SU-DHL-6 (cell line): ENCODE measurements around the gene PEX7.

Source experiments
- EZH2phosphoT487 ChIP-seq: fragments of 200-600 bp; sonication (generic), shearing (Covaris generic); conservative IDR thresholded peaks from 2 replicates; pipeline ENCODE4 v1.6.1; 2018; ENCODE audit warnings: mild to moderate bottlenecking, antibody characterized with exemption, low read length, moderate library complexity, mixed read lengths
- TF ChIP-seq, protein P1 (sequence below): fragments of 200-600 bp; sonication (generic); IDR thresholded peaks from one replicate; pipeline ENCODE4 v1.5.1; 2017; ENCODE audit warnings: antibody characterized with exemption, mild to moderate bottlenecking, low read length, moderate library complexity; ENCODE audit not compliant: insufficient read depth, poor library complexity, severe bottlenecking

DNA sequence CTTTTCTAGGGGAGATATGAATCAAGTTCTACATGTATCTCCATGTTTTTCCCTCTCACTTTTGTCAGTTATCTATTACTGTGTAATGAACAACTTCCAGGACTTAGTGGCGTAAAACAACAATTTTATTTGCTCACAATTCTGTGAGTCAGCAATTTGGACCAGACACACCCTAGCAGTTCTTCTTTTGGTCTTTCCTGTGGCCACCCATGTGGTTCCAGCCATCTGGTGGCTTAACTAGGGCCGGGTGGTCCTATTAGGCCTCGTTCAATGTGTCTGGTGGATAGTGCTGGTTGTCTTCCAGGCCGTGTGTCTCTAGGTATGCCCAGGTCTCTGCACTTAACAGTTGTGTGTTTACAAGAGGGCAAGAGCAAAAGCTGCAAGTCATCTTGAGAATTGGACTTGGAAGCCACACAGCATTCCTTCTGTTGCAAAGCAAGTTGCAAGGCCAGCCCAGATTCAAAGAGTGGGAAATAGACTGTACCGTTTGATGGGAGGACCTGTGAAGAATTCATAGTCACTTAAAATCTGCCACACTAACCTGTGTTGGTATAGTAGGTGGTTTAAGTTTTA lies 78.9 kb downstream of the PEX7 start:
- TF ChIP-seq, protein P1, sequence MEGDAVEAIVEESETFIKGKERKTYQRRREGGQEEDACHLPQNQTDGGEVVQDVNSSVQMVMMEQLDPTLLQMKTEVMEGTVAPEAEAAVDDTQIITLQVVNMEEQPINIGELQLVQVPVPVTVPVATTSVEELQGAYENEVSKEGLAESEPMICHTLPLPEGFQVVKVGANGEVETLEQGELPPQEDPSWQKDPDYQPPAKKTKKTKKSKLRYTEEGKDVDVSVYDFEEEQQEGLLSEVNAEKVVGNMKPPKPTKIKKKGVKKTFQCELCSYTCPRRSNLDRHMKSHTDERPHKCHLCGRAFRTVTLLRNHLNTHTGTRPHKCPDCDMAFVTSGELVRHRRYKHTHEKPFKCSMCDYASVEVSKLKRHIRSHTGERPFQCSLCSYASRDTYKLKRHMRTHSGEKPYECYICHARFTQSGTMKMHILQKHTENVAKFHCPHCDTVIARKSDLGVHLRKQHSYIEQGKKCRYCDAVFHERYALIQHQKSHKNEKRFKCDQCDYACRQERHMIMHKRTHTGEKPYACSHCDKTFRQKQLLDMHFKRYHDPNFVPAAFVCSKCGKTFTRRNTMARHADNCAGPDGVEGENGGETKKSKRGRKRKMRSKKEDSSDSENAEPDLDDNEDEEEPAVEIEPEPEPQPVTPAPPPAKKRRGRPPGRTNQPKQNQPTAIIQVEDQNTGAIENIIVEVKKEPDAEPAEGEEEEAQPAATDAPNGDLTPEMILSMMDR, result no peak
- no peak for TF ChIP-seq EZH2phosphoT487
